OCI-LY7 (cell line): Measurements from ENCODE around the gene POTEI. TPM values are rescaled to one million over a fixed set of nuclear protein-coding genes. Genes with fewer than 3 reads are reported as not detected.
"Not testable (repeated sequence)": the region's sequence is repeated elsewhere in the genome, so short reads cannot be mapped to it uniquely, and the experiment has no call there.

Source experiments
- BruUV-seq: library from RNA; stranded (reverse); fragments of 400-500 nt; replicated peaks from 2 replicates; lab custom pipeline; 2021; lab: Mats Ljungman, UMichigan
- CTCF ChIA-PET: fragments of 300-600 bp; sonication (Branson Sonifier 250); formaldehyde crosslinking; loops from one replicate; lab custom pipeline; 2022; ENCODE audit warnings: antibody characterized with exemption; ENCODE audit not compliant: unreplicated experiment; lab: Charles Lee
- POLR2A ChIA-PET: fragments of 300-600 bp; sonication (Branson Sonifier 250); formaldehyde crosslinking; loops from one replicate; lab custom pipeline; 2022; ENCODE audit warnings: antibody characterized with exemption; lab: Charles Lee
- DNase-seq: peaks from one replicate; pipeline ENCODE4 v3.0.0-alpha.2; 2015; ENCODE audit warnings: low spot score
- H2AFZ ChIP-seq: fragments of 200-600 bp; sonication (generic), shearing (Covaris generic); 2 replicates; pipeline ENCODE4 v1.6.1; 2014; ENCODE audit warnings: mild to moderate bottlenecking, antibody characterized with exemption, low read length, moderate library complexity
- H3K27ac ChIP-seq: fragments of 200-600 bp; sonication (generic); 2 replicates; pipeline ENCODE4 v1.5.1; 2014; ENCODE audit warnings: mixed run types, low read depth, mild to moderate bottlenecking, moderate library complexity, low read length, inconsistent platforms; ENCODE audit not compliant: poor library complexity, severe bottlenecking
- H3K36me3 ChIP-seq: fragments of 200-600 bp; sonication (generic); 2 replicates; pipeline ENCODE4 v1.6.1; 2014; ENCODE audit warnings: mild to moderate bottlenecking, antibody characterized with exemption, low read length, moderate library complexity, mixed read lengths; ENCODE audit not compliant: insufficient read depth
- H3K4me1 ChIP-seq: fragments of 200-600 bp; sonication (generic); 2 replicates; pipeline ENCODE4 v1.5.1; 2014; ENCODE audit warnings: mild to moderate bottlenecking, low read length; ENCODE audit not compliant: insufficient read depth, poor library complexity, severe bottlenecking
- H3K4me2 ChIP-seq: fragments of 200-600 bp; sonication (generic); 2 replicates; pipeline ENCODE4 v1.6.1; 2014; ENCODE audit warnings: mild to moderate bottlenecking, low read length
- H3K4me3 ChIP-seq: fragments of 200-600 bp; sonication (generic); 2 replicates; pipeline ENCODE4 v1.5.1; 2014; ENCODE audit warnings: mild to moderate bottlenecking, low read depth, low read length; ENCODE audit not compliant: poor library complexity, severe bottlenecking
- H3K79me2 ChIP-seq: fragments of 200-600 bp; sonication (generic); 2 replicates; pipeline ENCODE4 v1.6.1; 2016; ENCODE audit warnings: low read depth, mild to moderate bottlenecking, low read length, moderate library complexity, mixed read lengths; ENCODE audit not compliant: insufficient read depth
- H3K9me2 ChIP-seq: fragments of 200-600 bp; sonication (generic); 2 replicates; pipeline ENCODE4 v1.6.1; 2016; ENCODE audit warnings: mild to moderate bottlenecking, low read length, mixed read lengths; ENCODE audit not compliant: insufficient read depth
- H3K9me3 ChIP-seq: fragments of 200-600 bp; sonication (generic); 2 replicates; pipeline ENCODE4 v1.6.1; 2014; ENCODE audit warnings: mild to moderate bottlenecking, mixed run types, low read length, mixed read lengths
- H4K20me1 ChIP-seq: fragments of 200-600 bp; sonication (generic); 2 replicates; pipeline ENCODE4 v1.6.1; 2014; ENCODE audit warnings: mild to moderate bottlenecking, antibody characterized with exemption, low read length, moderate library complexity, mixed read lengths; ENCODE audit not compliant: insufficient read depth
- CTCF ChIP-seq: fragments of 200-600 bp; sonication (generic); conservative IDR thresholded peaks from 2 replicates; pipeline ENCODE4 v1.5.1; 2014; ENCODE audit warnings: mild to moderate bottlenecking, antibody characterized with exemption, low read length, moderate library complexity, mixed read lengths
- intact Hi-C: fragments of 100-400 bp; cut with micrococcal nuclease; formaldehyde crosslinking; loops from one replicate; pipeline ENCODE4 v1.10.0; 2022; ENCODE audit not compliant: unreplicated experiment
- total RNA-seq, 2 experiments: library from RNA; depleted of rRNA in 1 of 2; stranded (reverse); fragments of >200 nt in 1 of 2; shearing (Covaris generic) in 1 of 2; gene quantifications; 2 replicates each; pipeline ENCODE4 v1.2.3, GENCODE V29; 2014 to 2022

The POTEI gene
- total RNA-seq, 2 experiments from 2014 or later: 0.06 to 0.44 TPM

GRCh38 chr2:130454712-130455083 is 54.4 kb downstream of the POTEI start:
- H3K4me2 ChIP-seq, H3K4me3 ChIP-seq, H3K9me3 ChIP-seq, BruUV-seq, H4K20me1 ChIP-seq, CTCF ChIA-PET, H3K9me2 ChIP-seq, H3K79me2 ChIP-seq, POLR2A ChIA-PET, H3K36me3 ChIP-seq, H3K4me1 ChIP-seq, intact Hi-C loops, H3K27ac ChIP-seq, H2AFZ ChIP-seq: not testable (repeated sequence)
- peak; percentile 24 for DNase-seq
- peak; percentile 31 for TF ChIP-seq CTCF

GRCh38 chr2:130453955-130454711 is 55.0 kb downstream of the POTEI start:
- H3K9me2 ChIP-seq, intact Hi-C loops: not testable (repeated sequence)

GRCh38 chr2:130452897-130453296 is 56.2 kb downstream of the POTEI start:
- H3K79me2 ChIP-seq, H3K4me2 ChIP-seq, H2AFZ ChIP-seq, H3K9me2 ChIP-seq, POLR2A ChIA-PET, CTCF ChIA-PET, intact Hi-C loops, H3K27ac ChIP-seq, H4K20me1 ChIP-seq, DNase-seq, H3K36me3 ChIP-seq, H3K9me3 ChIP-seq, H3K4me1 ChIP-seq, H3K4me3 ChIP-seq, BruUV-seq: not testable (repeated sequence)

More at GRCh38 chr2:130453955-130454711, 55.0 kb downstream of the POTEI start:
- H3K4me3 ChIP-seq, POLR2A ChIA-PET, H3K79me2 ChIP-seq, BruUV-seq, H4K20me1 ChIP-seq, DNase-seq, H2AFZ ChIP-seq, CTCF ChIA-PET, H3K27ac ChIP-seq, H3K4me2 ChIP-seq, H3K9me3 ChIP-seq, H3K36me3 ChIP-seq, H3K4me1 ChIP-seq: not testable (repeated sequence)

GRCh38 chr2:130451823-130452222 is 57.3 kb downstream of the POTEI start:
- H3K9me3 ChIP-seq, DNase-seq, CTCF ChIA-PET, H2AFZ ChIP-seq, H3K27ac ChIP-seq, H3K4me3 ChIP-seq, H3K4me2 ChIP-seq, POLR2A ChIA-PET, intact Hi-C loops, BruUV-seq, H3K36me3 ChIP-seq, H3K79me2 ChIP-seq, H4K20me1 ChIP-seq, H3K4me1 ChIP-seq, H3K9me2 ChIP-seq: not testable (repeated sequence)

GRCh38 chr2:130451278-130451677 is 57.9 kb downstream of the POTEI start:
- H3K4me1 ChIP-seq, H3K9me2 ChIP-seq, H4K20me1 ChIP-seq, H2AFZ ChIP-seq, H3K27ac ChIP-seq, DNase-seq, BruUV-seq, H3K4me2 ChIP-seq, H3K79me2 ChIP-seq, H3K9me3 ChIP-seq, H3K36me3 ChIP-seq, intact Hi-C loops, H3K4me3 ChIP-seq, CTCF ChIA-PET, POLR2A ChIA-PET: not testable (repeated sequence)

GRCh38 chr2:130450366-130450765 is 58.8 kb downstream of the POTEI start:
- H2AFZ ChIP-seq, H3K4me1 ChIP-seq, H4K20me1 ChIP-seq, DNase-seq, H3K79me2 ChIP-seq, CTCF ChIA-PET, H3K9me3 ChIP-seq, H3K4me2 ChIP-seq, intact Hi-C loops, H3K36me3 ChIP-seq, H3K27ac ChIP-seq, H3K9me2 ChIP-seq, H3K4me3 ChIP-seq, BruUV-seq, POLR2A ChIA-PET: not testable (repeated sequence)
